HG03139 (cell line): ENCODE results near the gene IQCE.
"Not testable (repeated sequence)": the region's sequence is repeated elsewhere in the genome, so short reads cannot be mapped to it uniquely, and the experiment has no call there.

Experiments used
- ATAC-seq: cut with Tn5 transposase; IDR thresholded peaks from one replicate; pipeline ENCODE4 v1.9.1; 2021; ENCODE audit not compliant: unreplicated experiment

IQCE gene

DNA sequence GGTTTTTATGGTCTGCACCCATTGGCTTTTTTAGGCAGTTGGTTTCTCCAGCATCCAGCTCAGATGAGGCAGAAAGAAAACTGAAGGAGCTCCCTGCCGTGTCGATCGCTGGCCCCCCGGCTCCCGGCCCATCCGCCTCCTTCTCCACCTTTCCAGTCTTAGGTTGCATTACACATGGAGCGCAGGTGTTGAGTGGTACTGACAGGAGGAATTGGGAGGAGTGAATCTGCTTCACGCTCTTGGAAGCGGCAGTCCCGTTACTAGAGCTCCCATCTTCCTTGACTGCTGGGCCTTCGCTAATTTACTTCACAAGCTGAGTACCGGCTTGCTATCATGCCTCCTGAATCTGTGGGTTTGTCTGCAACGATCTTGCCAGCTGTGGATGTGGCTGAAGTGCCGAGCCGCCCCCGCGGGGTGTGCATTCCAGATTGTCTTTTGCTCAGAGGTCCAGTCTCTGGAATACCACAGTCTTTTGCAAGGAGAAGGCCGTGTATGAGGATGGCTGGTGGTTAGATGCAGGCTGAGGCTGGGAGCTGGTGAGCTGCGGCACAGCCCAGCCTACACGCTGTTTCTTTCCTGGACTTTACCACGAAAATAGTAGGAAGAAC, 17.1 kb downstream of the IQCE start:
- ATAC-seq: no peak

GRCh38 chr7:2576742-2577491, 18.1 kb downstream of the IQCE start:
- no peak for ATAC-seq

GRCh38 chr7:2577914-2578680, 19.3 kb downstream of the IQCE start:
- ATAC-seq: no peak

GRCh38 chr7:2580636-2581035, 21.9 kb downstream of the IQCE start:
- ATAC-seq: no peak

GRCh38 chr7:2582006-2582735, 23.4 kb downstream of the IQCE start:
- ATAC-seq: no peak

DNA sequence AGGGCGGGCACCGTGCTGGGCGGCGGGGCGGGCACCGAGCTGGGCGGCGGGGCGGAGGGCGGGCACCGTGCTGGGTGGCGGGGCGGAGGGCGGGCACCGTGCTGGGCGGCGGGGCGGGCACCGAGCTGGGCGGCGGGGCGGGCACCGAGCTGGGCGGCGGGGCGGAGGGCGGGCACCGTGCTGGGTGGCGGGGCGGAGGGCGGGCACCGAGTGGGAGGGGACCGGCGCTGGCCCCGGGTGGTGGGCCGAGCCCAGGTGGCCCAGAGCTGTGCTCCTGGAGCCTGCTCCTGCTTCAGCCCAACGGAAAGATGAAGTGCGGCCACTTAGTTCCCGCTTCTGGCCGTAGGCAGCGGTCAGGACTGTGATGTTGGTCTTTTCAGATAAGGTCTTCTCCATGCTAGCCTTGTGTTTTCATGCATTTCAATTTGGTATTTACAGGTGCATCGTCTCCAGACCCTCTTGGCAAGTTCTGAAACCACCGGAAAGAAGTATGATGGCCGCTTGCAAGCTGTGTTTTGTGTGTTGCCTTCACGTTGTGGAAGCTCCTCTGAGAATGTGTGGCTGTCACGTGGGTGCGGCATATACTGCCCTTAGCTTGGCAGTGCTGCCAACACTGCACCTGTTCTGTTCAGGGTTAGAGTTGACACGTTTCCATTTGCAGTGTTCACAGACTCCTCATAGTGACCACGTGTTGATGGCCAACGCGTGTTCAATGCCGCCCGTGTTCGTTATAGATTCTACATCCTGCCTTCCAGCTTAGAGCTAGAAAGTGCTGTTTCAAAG, 25.2 kb downstream of the IQCE start:
- ATAC-seq: no peak

DNA sequence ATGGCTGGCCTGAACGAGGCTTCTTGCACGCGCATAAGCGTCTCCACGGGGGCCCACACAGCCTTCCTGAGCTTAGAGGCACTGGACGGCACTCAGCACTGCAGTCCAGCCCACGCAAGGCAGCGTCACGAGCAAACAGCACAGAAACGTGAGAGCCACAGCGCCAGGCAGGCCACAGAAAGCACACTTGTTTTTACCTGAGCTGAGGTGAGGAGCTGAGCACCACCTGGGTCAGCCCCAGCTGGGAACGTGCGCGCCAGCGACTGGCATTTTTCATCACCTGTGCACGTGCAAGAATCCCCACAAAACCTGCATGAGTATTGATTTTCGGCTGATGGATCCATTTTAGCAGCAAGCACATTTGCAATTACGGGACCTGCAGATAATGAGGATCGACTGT, 26.7 kb downstream of the IQCE start:
- no peak for ATAC-seq

- ATAC-seq: no peak
Measured at GRCh38 chr7:2586326-2587020, 27.7 kb downstream of the IQCE start.

DNA sequence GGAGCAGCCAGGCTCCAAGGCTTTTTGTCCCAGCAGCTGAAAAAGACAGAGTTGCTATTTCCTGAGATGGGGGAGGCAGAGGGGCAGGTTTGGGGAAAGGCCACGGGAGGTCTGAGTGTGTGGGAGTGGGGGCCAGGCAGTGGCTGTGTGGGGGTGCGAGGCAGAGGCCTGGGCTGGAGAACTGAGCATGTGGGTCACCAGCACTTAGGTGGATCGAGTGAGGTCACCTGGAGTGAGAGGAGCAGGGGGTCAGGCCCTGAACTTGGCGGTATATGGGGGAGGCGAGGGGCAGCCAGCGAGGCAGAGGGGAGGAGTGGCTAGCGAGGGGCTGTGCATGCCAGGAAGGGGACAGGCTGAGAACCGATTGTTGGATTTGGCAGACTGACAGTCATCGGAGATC, 28.4 kb downstream of the IQCE start:
- ATAC-seq: no peak

- ATAC-seq: no peak
Measured at GRCh38 chr7:2587778-2588177, 29.0 kb downstream of the IQCE start.

DNA sequence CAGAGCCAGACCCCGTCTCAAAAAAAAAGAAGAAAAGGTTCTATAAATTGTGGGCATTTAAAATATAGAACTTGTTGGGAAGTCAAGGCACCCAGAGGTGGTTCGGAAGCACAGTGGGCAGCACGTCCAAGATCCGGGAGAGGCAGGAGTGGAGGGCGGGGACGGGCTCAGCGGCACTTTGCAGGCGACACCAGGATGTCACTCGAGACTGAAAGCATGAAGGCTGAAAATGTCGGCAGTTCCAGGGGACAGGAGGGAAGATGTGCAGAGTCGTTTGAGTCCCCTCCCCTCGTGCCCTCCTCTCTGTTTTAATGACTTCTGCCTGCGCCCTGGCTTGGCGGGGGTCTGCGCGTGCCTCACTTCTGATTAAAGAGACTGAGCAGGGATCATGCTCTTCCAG, 30.6 kb downstream of the IQCE start:
- no peak for ATAC-seq

DNA sequence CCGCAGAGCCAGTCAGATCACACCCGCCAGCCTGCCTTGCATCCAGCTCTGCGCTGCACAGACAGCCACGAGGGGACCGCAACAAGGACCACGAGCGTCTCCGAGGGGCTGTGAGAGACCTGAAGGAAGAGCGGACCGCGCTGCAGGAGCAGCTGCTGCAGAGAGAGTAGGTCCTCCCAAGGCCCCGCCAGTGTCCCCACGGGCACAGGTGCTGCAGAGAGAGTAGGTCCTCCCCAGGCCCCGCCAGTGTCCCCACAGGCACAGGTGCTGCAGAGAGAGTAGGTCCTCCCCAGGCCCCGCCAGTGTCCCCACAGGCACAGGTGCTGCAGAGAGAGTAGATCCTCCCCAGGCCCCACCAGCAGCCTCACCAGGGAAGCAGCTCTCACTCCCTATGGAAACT, 31.2 kb downstream of the IQCE start:
- not testable (repeated sequence) for ATAC-seq

GRCh38 chr7:2592375-2592865, 33.6 kb downstream of the IQCE start:
- ATAC-seq: no peak

GRCh38 chr7:2593036-2593727, 34.4 kb downstream of the IQCE start:
- ATAC-seq: no peak

GRCh38 chr7:2594599-2594998, 35.8 kb downstream of the IQCE start:
- no peak for ATAC-seq

DNA sequence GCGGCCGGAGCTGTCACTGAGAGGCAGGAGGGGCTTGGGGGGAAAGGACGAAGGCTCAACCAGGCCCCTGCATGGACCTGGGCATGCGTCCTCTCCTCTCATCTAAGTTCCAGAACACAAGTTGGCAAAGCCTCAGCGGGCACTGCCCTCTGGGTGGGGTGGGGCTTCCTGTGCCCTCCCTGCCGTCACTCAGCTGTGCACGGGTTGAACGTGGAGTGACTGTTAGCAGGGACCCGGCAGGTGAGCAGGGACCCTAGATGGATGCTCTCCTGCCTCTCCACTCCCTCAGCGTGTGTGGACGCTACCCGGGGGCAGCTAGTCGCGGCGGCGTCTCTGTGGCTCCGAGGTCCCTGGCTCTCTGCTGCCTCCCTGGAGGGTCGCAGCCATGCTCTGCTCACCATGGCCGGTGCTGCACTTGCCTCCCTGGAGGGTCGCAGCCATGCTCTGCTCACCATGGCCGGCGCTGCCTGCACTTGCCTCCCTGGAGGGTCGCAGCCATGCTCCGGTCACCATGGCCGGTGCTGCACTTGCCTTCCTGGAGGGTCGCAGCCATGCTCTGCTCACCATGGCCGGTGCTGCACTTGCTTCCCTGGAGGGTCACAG, 36.6 kb downstream of the IQCE start:
- ATAC-seq: no peak

GRCh38 chr7:2596464-2597272, 37.9 kb downstream of the IQCE start:
- ATAC-seq: no peak

- ATAC-seq: no peak
Measured at GRCh38 chr7:2597273-2597640, 38.5 kb downstream of the IQCE start.
